Tibial artery (tissue), 4 donors: ENCODE measurements around the gene SUFU.

Experiments
- DNase-seq, 2 donors: peaks; one replicate each; pipeline ENCODE4 v3.0.0-alpha.2; 2019
- H3K27ac ChIP-seq, 2 donors: fragments of 200-600 bp; sonication (generic) in 1 of 2; 1 replicate in 1 of 2; 2 replicates in 1 of 2; pipeline ENCODE4 v1.5.1; 2018 to 2019; ENCODE audit warnings: mild to moderate bottlenecking in 1 of 2
- H3K27me3 ChIP-seq, 2 donors: fragments of 200-600 bp; sonication (generic) in 1 of 2; one replicate each; pipeline versions ENCODE4 v1.5.1 to v1.6.0; 2016 to 2019
- H3K36me3 ChIP-seq, 3 donors: fragments of 200-600 bp; sonication (generic) in 2 of 3; one replicate each; pipeline ENCODE4 v1.5.1; 2016 to 2019; ENCODE audit warnings: mild to moderate bottlenecking in 2 of 3
- H3K4me1 ChIP-seq, 4 donors: fragments of 200-600 bp; sonication (generic) in 2 of 4; 1 replicate in 3 of 4; 2 replicates in 1 of 4; pipeline ENCODE4 v1.5.1; 2016 to 2019
- H3K4me3 ChIP-seq, 2 donors: fragments of 200-600 bp; sonication (generic) in 1 of 2; 1 replicate in 1 of 2; 2 replicates in 1 of 2; pipeline ENCODE4 v1.5.1; 2018 to 2019; ENCODE audit warnings: mild to moderate bottlenecking in 2 of 2
- H3K9me3 ChIP-seq, 3 donors: fragments of 200-600 bp; sonication (generic) in 1 of 3; one replicate each; pipeline ENCODE4 v1.5.1; 2016 to 2019
- intact Hi-C: fragments of 100-400 bp; cut with DNase I; formaldehyde crosslinking; loops from one replicate; pipeline ENCODE4 v1.15.0; 2023; ENCODE audit warnings: low total_unique reads
- TF ChIP-seq, protein P1 (sequence below), 2 experiments: fragments of 200-600 bp in 1 of 2; fragments of 450-650 bp in 1 of 2; IDR thresholded peaks; one replicate each; pipeline ENCODE4 v1.5.1; 2017 to 2019; ENCODE audit warnings: antibody characterized with exemption in 2 of 2, mild to moderate bottlenecking in 1 of 2, moderate library complexity in 1 of 2

Gene SUFU

DNA sequence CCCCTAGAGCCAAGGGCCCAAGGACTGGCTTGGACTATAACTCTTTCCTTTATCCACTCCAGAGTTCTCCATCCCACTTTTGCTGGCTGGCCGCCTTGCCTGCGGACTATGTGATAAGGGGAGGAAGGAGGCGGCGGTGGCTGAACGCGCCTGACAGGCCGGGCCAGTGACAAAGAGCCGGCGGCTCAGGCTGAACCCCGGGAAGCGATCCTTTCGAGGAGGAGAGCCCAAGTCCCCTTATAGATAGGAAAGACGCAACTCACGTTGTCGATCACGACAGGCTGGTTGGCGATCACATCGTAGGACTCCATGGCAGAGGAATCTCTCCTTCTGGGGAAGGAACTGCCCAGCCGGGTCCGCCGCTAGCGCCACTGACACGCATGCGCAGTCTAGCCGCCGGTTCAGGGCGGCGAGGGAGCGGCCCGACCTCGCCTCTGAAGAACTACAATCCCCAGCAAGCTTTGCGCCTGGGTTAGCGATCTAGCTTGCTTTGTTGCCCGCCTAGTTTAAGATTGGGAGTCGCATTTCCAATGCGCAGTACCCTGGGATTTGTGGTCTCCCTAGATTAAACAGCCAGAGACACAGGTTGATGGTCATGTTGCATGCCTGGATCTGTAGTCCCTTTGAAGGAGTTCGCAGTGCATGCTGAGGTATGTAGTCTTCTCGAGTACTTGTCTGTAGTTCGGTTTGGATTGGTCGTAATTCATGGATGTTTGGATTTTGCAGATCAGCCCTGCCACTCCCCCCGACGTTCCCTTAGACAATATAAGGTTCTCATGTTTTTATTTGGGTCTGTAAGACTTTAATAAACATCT lies 1.2 kb upstream of the SUFU start, which contains the start of gene ACTR1A:
TSS of gene ACTR1A (minus strand) at position 376 of the 815 bp plus-strand sequence. CDS start at position 311, 65 bp downstream.
- intact Hi-C loops: loop anchor here (5.0 kb wide), 2 partner anchors 80 to 140 kb away; partner anchors contain the start of gene TRIM8

DNA sequence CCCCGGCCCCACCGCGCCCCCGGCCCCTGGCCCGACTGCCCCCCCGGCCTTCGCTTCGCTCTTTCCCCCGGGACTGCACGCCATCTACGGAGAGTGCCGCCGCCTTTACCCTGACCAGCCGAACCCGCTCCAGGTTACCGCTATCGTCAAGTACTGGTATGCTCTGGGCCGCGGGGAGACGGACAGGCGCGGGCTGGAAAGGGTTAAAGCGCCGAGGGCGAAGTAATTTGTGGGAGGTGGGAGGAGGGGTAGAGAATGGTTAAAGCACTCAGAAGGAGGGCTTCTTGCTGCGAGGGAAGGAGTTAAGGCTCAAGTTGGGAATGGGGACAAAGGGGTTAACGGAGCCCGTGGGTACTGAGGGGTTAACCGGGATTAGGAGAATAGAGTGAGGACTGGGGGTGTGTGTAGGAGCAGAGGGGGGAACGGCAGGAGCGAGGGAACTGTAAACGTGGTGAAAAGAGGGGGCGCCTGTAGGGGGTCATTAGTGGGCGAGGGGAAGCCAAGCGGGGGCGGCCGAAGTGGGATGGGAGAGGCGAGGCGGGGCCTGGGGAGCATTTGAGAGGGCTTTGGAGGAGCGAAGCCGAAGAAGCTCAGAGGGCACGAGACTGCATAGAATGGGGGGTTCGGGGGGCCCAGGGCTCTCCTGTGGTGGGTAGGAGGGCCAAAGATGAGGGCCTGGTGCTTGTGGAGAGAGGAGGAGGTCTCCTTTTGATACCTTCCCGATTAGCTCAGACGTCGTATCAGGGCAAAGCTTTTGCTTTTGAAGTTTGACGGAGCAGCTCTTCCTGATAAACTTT lies 605 bp downstream of the SUFU start:
- peak overlapping the region; percentile 68 to 71 for H3K4me3 ChIP-seq
- peaks cover 0 to 65% (median 47%) of the 10 kb centered on the region in 4 donors for H3K4me1 ChIP-seq
- peaks cover 0 to 7% (median 6%) of the 10 kb centered on the region in 3 donors for H3K36me3 ChIP-seq
- no peaks in the 10 kb centered on the region for H3K9me3 ChIP-seq
- H3K27me3 ChIP-seq: no peaks in the 10 kb centered on the region
- peak overlapping the region; percentile 74 to 82 for H3K27ac ChIP-seq
- peak; percentile 31 to 73 for DNase-seq
- TF ChIP-seq, protein P1, sequence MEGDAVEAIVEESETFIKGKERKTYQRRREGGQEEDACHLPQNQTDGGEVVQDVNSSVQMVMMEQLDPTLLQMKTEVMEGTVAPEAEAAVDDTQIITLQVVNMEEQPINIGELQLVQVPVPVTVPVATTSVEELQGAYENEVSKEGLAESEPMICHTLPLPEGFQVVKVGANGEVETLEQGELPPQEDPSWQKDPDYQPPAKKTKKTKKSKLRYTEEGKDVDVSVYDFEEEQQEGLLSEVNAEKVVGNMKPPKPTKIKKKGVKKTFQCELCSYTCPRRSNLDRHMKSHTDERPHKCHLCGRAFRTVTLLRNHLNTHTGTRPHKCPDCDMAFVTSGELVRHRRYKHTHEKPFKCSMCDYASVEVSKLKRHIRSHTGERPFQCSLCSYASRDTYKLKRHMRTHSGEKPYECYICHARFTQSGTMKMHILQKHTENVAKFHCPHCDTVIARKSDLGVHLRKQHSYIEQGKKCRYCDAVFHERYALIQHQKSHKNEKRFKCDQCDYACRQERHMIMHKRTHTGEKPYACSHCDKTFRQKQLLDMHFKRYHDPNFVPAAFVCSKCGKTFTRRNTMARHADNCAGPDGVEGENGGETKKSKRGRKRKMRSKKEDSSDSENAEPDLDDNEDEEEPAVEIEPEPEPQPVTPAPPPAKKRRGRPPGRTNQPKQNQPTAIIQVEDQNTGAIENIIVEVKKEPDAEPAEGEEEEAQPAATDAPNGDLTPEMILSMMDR (IDR thresholded peaks at IDR 0.05): no peak
- intact Hi-C loops: loop anchor here (5.0 kb wide), 2 partner anchors 78 to 138 kb away; partner anchors contain the start of gene TRIM8

More for the DNA sequence above, 1.2 kb upstream of the SUFU start, which contains the start of gene ACTR1A:
- Histone ChIP-seq H3K9me3 (no peaks in the 10 kb centered on the region), H3K27me3 (no peaks in the 10 kb centered on the region), H3K4me1 (peaks cover 0 to 74% (median 41%) of the 10 kb centered on the region in 4 donors), H3K27ac (peak within 1 kb of the TSS; percentile 88), H3K36me3 (no peaks in the 10 kb centered on the region), H3K4me3 (peak within 1 kb of the TSS; percentile 68 to 75)
- TF ChIP-seq, protein P1 (IDR thresholded peaks at IDR 0.05): peak in 1 of 2 experiments; percentile 19
- DNase-seq: peak; percentile 96 to 98

DNA sequence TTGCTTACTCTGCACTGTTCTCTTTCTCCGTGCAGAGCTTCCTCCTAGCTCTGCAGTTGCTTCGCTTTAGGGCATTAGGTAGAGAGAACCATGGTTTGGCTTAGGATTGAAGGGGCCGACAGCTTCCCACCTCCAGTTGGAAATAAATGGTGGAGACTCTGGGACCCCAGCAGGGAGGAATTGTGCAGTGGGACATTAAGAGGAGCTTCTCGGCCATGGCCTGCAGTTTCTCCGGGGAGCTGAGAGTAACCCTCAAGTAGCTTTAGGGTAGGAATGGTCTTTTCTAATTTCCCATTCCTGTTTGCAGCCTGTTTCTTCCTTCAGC lies 1.2 kb downstream of the SUFU start:
- DNase-seq: peak in 1 of 2 donors; percentile 46
- intact Hi-C loops: loop anchor here (5.0 kb wide), 2 partner anchors 77 to 137 kb away; partner anchors contain the start of gene TRIM8
- H3K9me3 ChIP-seq: no peaks in the 10 kb centered on the region
- TF ChIP-seq, protein P1 (IDR thresholded peaks at IDR 0.05): no peak
- peak overlapping the region; percentile 68 to 71 for H3K4me3 ChIP-seq
- peaks cover 0 to 12% (median 12%) of the 10 kb centered on the region in 3 donors for H3K36me3 ChIP-seq
- H3K27ac ChIP-seq: peak overlapping the region; percentile 74 to 82
- H3K4me1 ChIP-seq: peaks cover 0 to 60% (median 44%) of the 10 kb centered on the region in 4 donors
- H3K27me3 ChIP-seq: no peaks in the 10 kb centered on the region

DNA sequence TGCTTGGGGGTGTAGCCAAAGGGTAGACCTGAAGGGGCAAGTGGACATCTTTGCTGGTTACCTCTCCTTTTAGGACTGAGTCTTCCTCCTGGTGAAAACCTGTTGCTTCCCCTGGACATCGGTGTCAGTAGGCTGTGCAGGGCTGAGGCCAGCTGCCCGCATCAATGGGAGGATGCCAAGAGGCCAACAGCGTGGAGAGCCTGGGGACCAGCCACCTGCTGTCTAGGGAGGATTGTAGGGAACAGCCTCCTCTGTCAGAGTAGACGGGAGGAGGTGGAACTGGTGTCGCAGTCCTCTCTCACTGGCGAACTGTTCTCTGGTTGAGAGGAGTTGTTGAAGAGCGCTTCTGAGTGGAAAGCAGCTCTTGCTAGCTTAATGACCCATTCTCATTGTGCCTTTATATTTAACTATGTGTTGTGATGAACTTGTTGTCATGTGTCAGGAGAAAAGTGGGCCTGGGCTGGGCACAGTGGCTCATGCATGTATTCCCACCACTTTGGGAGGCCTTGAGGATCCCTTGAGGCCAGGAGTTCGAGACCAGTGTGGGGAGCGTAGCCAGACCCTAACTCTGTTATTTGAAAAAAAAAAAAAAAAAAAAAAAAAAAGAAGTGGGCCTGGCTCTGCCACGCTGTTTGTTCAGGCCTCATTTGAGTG lies 1.8 kb downstream of the SUFU start:
- Histone ChIP-seq H3K4me1 (peaks cover 0 to 53% (median 41%) of the 10 kb centered on the region in 4 donors), H3K27ac (peak overlapping the region in 1 of 2 donors; percentile 82), H3K4me3 (peak overlapping the region; percentile 68 to 71), H3K9me3 (no peaks in the 10 kb centered on the region), H3K36me3 (peaks cover 0 to 19% (median 15%) of the 10 kb centered on the region in 3 donors), H3K27me3 (no peaks in the 10 kb centered on the region)
- intact Hi-C loops: no loop called here
- peak in 1 of 2 donors; percentile 63 for DNase-seq
- TF ChIP-seq, protein P1 (IDR thresholded peaks at IDR 0.05): no peak

DNA sequence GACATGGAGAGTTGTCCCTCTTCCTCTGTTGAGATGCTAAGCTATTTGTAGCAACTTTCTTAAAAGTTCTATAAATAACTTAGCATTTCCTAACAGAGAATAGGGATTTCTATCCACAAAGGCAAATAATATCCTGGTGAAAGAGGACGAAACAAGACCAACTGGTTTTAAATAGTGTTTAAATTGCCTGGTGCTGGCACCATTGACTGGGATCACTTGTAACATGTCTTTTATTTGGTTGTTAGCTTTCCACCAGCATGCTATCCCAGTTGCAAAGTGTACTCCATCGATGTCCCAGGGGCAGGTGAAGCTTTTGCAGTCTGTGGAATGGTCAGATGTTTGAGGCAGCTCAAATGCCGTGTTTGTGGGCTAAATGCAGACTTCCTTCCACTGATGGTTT lies 3.7 kb downstream of the SUFU start:
- Histone ChIP-seq H3K4me1 (peaks cover 0 to 44% (median 32%) of the 10 kb centered on the region in 4 donors), H3K27me3 (no peaks in the 10 kb centered on the region), H3K27ac (peak overlapping the region in 1 of 2 donors; percentile 24), H3K4me3 (no peak overlapping the region), H3K36me3 (peaks cover 0 to 32% (median 28%) of the 10 kb centered on the region in 3 donors), H3K9me3 (no peaks in the 10 kb centered on the region)
- TF ChIP-seq, protein P1 (IDR thresholded peaks at IDR 0.05): no peak
- DNase-seq: peak in 1 of 2 donors; percentile 10
- intact Hi-C loops: no loop called here
